GM12878 (cell line): ENCODE data around the gene USB1. TPM values are rescaled to one million over a fixed set of nuclear protein-coding genes. Genes with fewer than 3 reads are reported as not detected.

Source experiments
- ATAC-seq: fragments of 200-7000 bp; cut with Tn5 transposase; 3 replicates; pipeline ENCODE4 v1.9.1; 2020; ENCODE audit warnings: mild to moderate bottlenecking, moderate library complexity
- BruUV-seq: library from RNA; stranded (reverse); fragments of 400-500 nt; replicated peaks from 2 replicates; lab custom pipeline; 2021; lab: Mats Ljungman, UMichigan
- CTCF ChIA-PET: fragments of 300-600 bp; sonication (Branson Sonifier 250); formaldehyde crosslinking; extraction: SDS; loops from one replicate; lab custom pipeline; 2021; ENCODE audit warnings: inconsistent platforms; lab: Yijun Ruan, JAX
- POLR2A ChIA-PET: fragments of 350-600 bp; formaldehyde crosslinking; extraction: SDS; loops from one replicate; lab custom pipeline; 2021; ENCODE audit warnings: inconsistent platforms; lab: Charles Lee
- RAD21 ChIA-PET: fragments of 300-600 bp; sonication (Branson Sonifier 250); formaldehyde crosslinking; loops from one replicate; lab custom pipeline; 2023; ENCODE audit warnings: antibody characterized with exemption; ENCODE audit not compliant: unreplicated experiment; lab: Charles Lee
- SMC1A ChIA-PET: fragments of 300-600 bp; sonication (Branson Sonifier 250); formaldehyde crosslinking; loops from one replicate; lab custom pipeline; 2023; ENCODE audit not compliant: unreplicated experiment, uncharacterized antibody; lab: Charles Lee
- DNase-seq: peaks from one replicate; pipeline ENCODE4 v3.0.0-alpha.2; 2011; ENCODE audit warnings: low read depth, low spot score
- FAIRE-seq: peaks from 3 replicates; lab custom pipeline; 2011; peaks lifted over from hg19 to GRCh38; lab: Jason Lieb, UNC
- H2AFZ ChIP-seq: 2 replicates; pipeline ENCODE4 v1.6.0; 2011; ENCODE audit warnings: low read depth, low read length, control low read depth; ENCODE audit not compliant: control insufficient read depth
- H3K27ac ChIP-seq: 2 replicates; pipeline ENCODE4 v1.5.1; 2011; ENCODE audit warnings: control low read depth; ENCODE audit not compliant: control insufficient read depth, insufficient read depth
- H3K27me3 ChIP-seq, 2 experiments: replicated peaks in 1 of 2; 2 replicates each; pipeline versions ENCODE4 v1.6.0 to v1.6.1; 2011; ENCODE audit warnings: low read length in 1 of 2; ENCODE audit not compliant: control insufficient read depth in 2 of 2, insufficient read depth in 2 of 2
- H3K36me3 ChIP-seq, 2 experiments: 2 replicates each; pipeline ENCODE4 v1.5.1; 2011; ENCODE audit warnings: low read length in 1 of 2; ENCODE audit not compliant: control insufficient read depth in 2 of 2, insufficient read depth in 2 of 2
- H3K4me1 ChIP-seq: 2 replicates; pipeline ENCODE4 v1.6.1; 2011; ENCODE audit warnings: mild to moderate bottlenecking, low read length, moderate library complexity, mixed read lengths; ENCODE audit not compliant: control insufficient read depth, insufficient read depth
- H3K4me2 ChIP-seq: 2 replicates; pipeline ENCODE4 v1.6.0; 2011; ENCODE audit warnings: control low read depth; ENCODE audit not compliant: control insufficient read depth, insufficient read depth
- H3K4me3 ChIP-seq: fragments of 200-600 bp; sonication (generic); 2 replicates; pipeline ENCODE4 v1.5.1; 2016
- H3K79me2 ChIP-seq: 2 replicates; pipeline ENCODE4 v1.6.0; 2011; ENCODE audit warnings: low read length; ENCODE audit not compliant: control insufficient read depth, insufficient read depth
- H3K9ac ChIP-seq: 2 replicates; pipeline ENCODE4 v1.8.0; 2011; ENCODE audit warnings: low read length, control low read depth, mixed read lengths; ENCODE audit not compliant: control insufficient read depth, insufficient read depth
- H3K9me3 ChIP-seq: replicated peaks from 3 replicates; pipeline ENCODE4 v1.5.1; 2011; ENCODE audit warnings: mild to moderate bottlenecking, low read length; ENCODE audit not compliant: control insufficient read depth, insufficient read depth
- H4K20me1 ChIP-seq: 2 replicates; pipeline ENCODE4 v1.6.0; 2011; ENCODE audit not compliant: control insufficient read depth, insufficient read depth
- BCL11A ChIP-seq: IDR thresholded peaks from 2 replicates; pipeline ENCODE4 v1.6.1; 2011; ENCODE audit warnings: low read depth, low read length
- CBX3 ChIP-seq: fragments of 200-600 bp; sonication (generic); IDR thresholded peaks from 2 replicates; pipeline ENCODE4 v1.6.1; 2016; ENCODE audit warnings: low read depth, borderline replicate concordance
- CBX5 ChIP-seq: sonication (generic); IDR thresholded peaks from 2 replicates; pipeline ENCODE4 v1.6.1; 2016; ENCODE audit warnings: low read depth, moderate library complexity, mild to moderate bottlenecking, inconsistent platforms
- GATAD2B ChIP-seq: fragments of 450-650 bp; conservative IDR thresholded peaks from 2 replicates; pipeline ENCODE4 v1.6.1; 2017; ENCODE audit warnings: low read depth, mild to moderate bottlenecking, moderate library complexity
- IKZF2 ChIP-seq, 2 experiments: fragments of 450-650 bp; IDR thresholded peaks; 2 replicates each; pipeline ENCODE4 v1.6.1; 2017; ENCODE audit warnings: mild to moderate bottlenecking in 2 of 2, moderate library complexity in 2 of 2
- KLF5 ChIP-seq: fragments of 450-650 bp; IDR thresholded peaks from 2 replicates; pipeline ENCODE4 v1.6.1; 2014; ENCODE audit warnings: mild to moderate bottlenecking; ENCODE audit not compliant: partially characterized antibody
- MAX ChIP-seq: IDR thresholded peaks from 2 replicates; pipeline ENCODE4 v1.6.1; 2012; ENCODE audit warnings: low read depth, low read length, improper control_type of control experiment
- MTA3 ChIP-seq: IDR thresholded peaks from 2 replicates; pipeline ENCODE4 v1.6.1; 2012; ENCODE audit warnings: low read length, inconsistent platforms, borderline replicate concordance
- POLR2A ChIP-seq: IDR thresholded peaks from 2 replicates; pipeline ENCODE4 v1.6.1; 2011; ENCODE audit warnings: low read depth, mild to moderate bottlenecking, low read length
- SIN3A ChIP-seq: IDR thresholded peaks from 2 replicates; pipeline ENCODE4 v1.6.1; 2012; ENCODE audit warnings: low read depth, low read length, improper control_type of control experiment
- SP1 ChIP-seq: IDR thresholded peaks from one replicate; pipeline ENCODE4 v1.6.1; 2011; ENCODE audit warnings: low read depth, low read length
- SREBF2 ChIP-seq: IDR thresholded peaks from 2 replicates; pipeline ENCODE4 v1.6.1; 2012; ENCODE audit warnings: mild to moderate bottlenecking, low read length
- ZNF384 ChIP-seq: IDR thresholded peaks from 2 replicates; pipeline ENCODE4 v1.6.1; 2012; ENCODE audit warnings: low read depth, mild to moderate bottlenecking, low read length, improper control_type of control experiment, borderline replicate concordance
- ZZZ3 ChIP-seq: IDR thresholded peaks from 2 replicates; pipeline ENCODE4 v1.6.1; 2011; ENCODE audit warnings: low read depth; ENCODE audit not compliant: control insufficient read depth, insufficient read length
- WGBS: methylation state at CpG from one replicate; pipeline ENCODE4 v1.1.6; 2016; ENCODE audit warnings: low lambda C conversion rate; ENCODE audit not compliant: insufficient replicate concordance, insufficient coverage; ENCODE audit errors: missing lambda C conversion rate; 5-methylcytosine and 5-hydroxymethylcytosine counted together
- in situ Hi-C: fragments of 300-500 bp; cut with MboI; formaldehyde crosslinking; loops from 9 replicates; pipeline ENCODE4 v1.14.3; 2018; ENCODE audit warnings: mixed read lengths
- intact Hi-C: fragments of 100-400 bp; cut with micrococcal nuclease; formaldehyde crosslinking; loops from one replicate; pipeline ENCODE4 v1.14.2; 2022; ENCODE audit not compliant: unreplicated experiment
- polyA plus RNA-seq, 11 experiments: library from polyadenylated mRNA; depleted of rRNA in 4 of 11; unstranded in 6 of 11; stranded (reverse) in 5 of 11; fragments of >200 nt; fragmentation: Nextera tagmentation in 4 of 11; fragmentation: Illumina TruSeq in 1 of 11; extraction: Ambion mirVana in 4 of 11; extraction: Trizol in 1 of 11; gene quantifications; 1 replicate in 1 of 11; 2 replicates in 10 of 11; pipeline versions ENCODE4 v1.2.1 to v1.2.3, GENCODE V29; 2011 to 2016; ENCODE audit warnings: inconsistent platforms in 2 of 11, missing spikeins in 2 of 11, low read depth in 1 of 11
- total RNA-seq, 4 experiments: library from RNA; depleted of rRNA in 3 of 4; stranded (reverse); fragments of >200 nt in 3 of 4; fragmentation: Illumina TruSeq in 1 of 4; extraction: Trizol in 1 of 4; gene quantifications; 2 replicates each; pipeline versions ENCODE4 v1.2.1 to v1.2.3, GENCODE V29; 2013 to 2021

USB1 gene
- total and polyA plus RNA-seq, 10 of the 15 experiments (the other 5 are each of a cell fraction or from before 2014, with no cell fraction given), result 7.9 to 72.2 (median 41.6) TPM

GRCh38 chr16:58031016-58031800 is 30.0 kb downstream of the USB1 start:
- POLR2A ChIA-PET, result no interaction called here
- WGBS, result 45% methylated on average over 14 of the region's 14 CpGs
- ATAC-seq, result no peak
- H3K9ac ChIP-seq, result no peak overlapping the region
- no peak overlapping the region for H3K27ac ChIP-seq
- no peaks in the 10 kb centered on the region for H3K9me3 ChIP-seq
- H4K20me1 ChIP-seq, result no peaks in the 10 kb centered on the region
- no peak overlapping the region for H3K4me3 ChIP-seq
- RAD21 ChIA-PET, result no interaction called here
- BruUV-seq, result no TSS peak
- no peak for TF ChIP-seq SP1
- no peak for TF ChIP-seq IKZF2 (IDR thresholded peaks at IDR 0.05)
- TF ChIP-seq MAX, result no peak
- TF ChIP-seq SREBF2, result no peak
- no peak for TF ChIP-seq POLR2A
- no peak for TF ChIP-seq SIN3A
- TF ChIP-seq KLF5, result no peak
- no peak for TF ChIP-seq CBX3
- no peak for TF ChIP-seq ZZZ3
- TF ChIP-seq ZNF384, result no peak
- TF ChIP-seq MTA3, result no peak
- TF ChIP-seq BCL11A, result no peak
- TF ChIP-seq CBX5, result no peak
- TF ChIP-seq GATAD2B, result no peak
- TF ChIP-seq, all 136 proteins: peak for 0
- Histone ChIP-seq H3K4me1 (no peaks in the 10 kb centered on the region), H3K4me2 (no peak overlapping the region), H2AFZ (no peak overlapping the region), H3K27me3 (peaks cover 9 to 13% of the 10 kb centered on the region in 2 experiments), H3K79me2 (no peaks in the 10 kb centered on the region), H3K36me3 (no peaks in the 10 kb centered on the region)
- in situ Hi-C loops, result no loop called here
- intact Hi-C loops, result no loop called here
- FAIRE-seq, result no peak
- SMC1A ChIA-PET, result no interaction called here
- CTCF ChIA-PET, result interaction anchor here (1.2 kb wide), 1 partner anchor 90 kb away, joined by 3 read pairs; no protein-coding TSS in a partner anchor
- DNase-seq, result no peak
